ENCODE measurements around the gene SPSB2.

GRCh38 chr12:6825398-6826124 lies 47.5 kb downstream of the SPSB2 start:
- TF ChIP-seq EP300 (IDR thresholded peaks at IDR 0.05; ENCODE audit: borderline replicate concordance), result no peak
- no peak for TF ChIP-seq CREB1 (IDR thresholded peaks at IDR 0.05; ENCODE audit: low read depth)
- no peak for TF ChIP-seq NFIC (IDR thresholded peaks at IDR 0.05)
- no peak for TF ChIP-seq USF1 (IDR thresholded peaks at IDR 0.05)
- TF ChIP-seq MAX (IDR thresholded peaks at IDR 0.05), result no peak
- TF ChIP-seq REST (IDR thresholded peaks at IDR 0.05; ENCODE audit: low read depth), result no peak
- TF ChIP-seq TCF12 (IDR thresholded peaks at IDR 0.05; ENCODE audit: low read depth), result no peak
- TF ChIP-seq RAD21 (IDR thresholded peaks at IDR 0.05; ENCODE audit: low read depth), result peak; percentile 99
